Breast epithelium (tissue), 3 donors: ENCODE data around the gene CAMTA1.

Experiments
- CTCF ChIP-seq, 3 donors: fragments of 450-650 bp; IDR thresholded peaks; one replicate each; pipeline ENCODE4 v1.5.1; 2016 to 2017; ENCODE audit warnings: antibody characterized with exemption in 3 of 3, mild to moderate bottlenecking in 3 of 3, moderate library complexity in 3 of 3
- POLR2AphosphoS5 ChIP-seq, 3 donors: sonication (generic); formaldehyde crosslinking; IDR thresholded peaks; one replicate each; pipeline ENCODE4 v1.6.1; 2017; ENCODE audit warnings: antibody characterized with exemption in 3 of 3

GRCh38 chr1:7159116-7159781, 374.0 kb downstream of the CAMTA1 start:
- no peak for TF ChIP-seq CTCF (IDR thresholded peaks at IDR 0.05)
- TF ChIP-seq POLR2AphosphoS5 (IDR thresholded peaks at IDR 0.05) = no peak
